B cell (primary cell): ENCODE measurements around the gene ATP8B3. TPM values are rescaled to one million over a fixed set of nuclear protein-coding genes. Genes with fewer than 3 reads are reported as not detected.

Experiments used
- ATAC-seq: fragments of 200-7000 bp; cut with Tn5 transposase; one replicate; pipeline ENCODE4 v1.10.0; 2021; ENCODE audit warnings: low read depth, mild to moderate bottlenecking, moderate number of reproducible peaks, moderate library complexity
- CTCF ChIA-PET: fragments of 350-600 bp; sonication (Branson Sonifier 250); formaldehyde crosslinking; loops from one replicate; lab custom pipeline; 2021; ENCODE audit warnings: antibody characterized with exemption, inconsistent platforms; lab: Charles Lee
- POLR2A ChIA-PET: fragments of 350-600 bp; sonication (Branson Sonifier 250); formaldehyde crosslinking; loops from one replicate; lab custom pipeline; 2021; ENCODE audit warnings: antibody characterized with exemption; lab: Charles Lee
- DNase-seq: peaks from one replicate; pipeline ENCODE4 v3.0.0; 2013
- H2AFZ ChIP-seq: 2 replicates; pipeline ENCODE4 v1.6.1; 2012; ENCODE audit warnings: mild to moderate bottlenecking, low read depth, low read length; ENCODE audit not compliant: insufficient read depth, poor library complexity, severe bottlenecking
- H3K27ac ChIP-seq, 2 donors: 1 replicate in 1 of 2; 2 replicates in 1 of 2; pipeline ENCODE4 v1.5.1; 2012 to 2013; ENCODE audit warnings: low read length in 2 of 2, mild to moderate bottlenecking in 2 of 2, moderate library complexity in 1 of 2
- H3K27me3 ChIP-seq, 4 experiments: fragments of 200-600 bp in 1 of 4; sonication (generic) in 1 of 4; replicated peaks in 1 of 4; 1 replicate in 2 of 4; 2 replicates in 2 of 4; pipeline versions ENCODE4 v1.6.1 to v1.7.0; 2013 to 2016; ENCODE audit warnings: low read length in 3 of 4, mild to moderate bottlenecking in 2 of 4, mixed read lengths in 1 of 4, moderate library complexity in 1 of 4; ENCODE audit not compliant: insufficient read depth in 4 of 4, control insufficient read depth in 3 of 4; ENCODE audit errors: control extremely low read depth in 1 of 4
- H3K36me3 ChIP-seq, 2 experiments: replicated peaks in 1 of 2; 1 replicate in 1 of 2; 2 replicates in 1 of 2; pipeline versions ENCODE4 v1.6.1 to v1.7.1; 2013; ENCODE audit warnings: low read length in 1 of 2; ENCODE audit not compliant: insufficient read depth in 2 of 2, control insufficient read depth in 1 of 2; ENCODE audit errors: control extremely low read depth in 1 of 2, extremely low read depth in 1 of 2
- H3K4me1 ChIP-seq, 2 donors: fragments of 200-600 bp in 1 of 2; sonication (generic) in 1 of 2; 1 replicate in 1 of 2; 2 replicates in 1 of 2; pipeline versions ENCODE4 v1.5.1 to v1.6.1; 2013 to 2017; ENCODE audit warnings: low read length in 2 of 2; ENCODE audit not compliant: control insufficient read depth in 2 of 2, insufficient read depth in 2 of 2
- H3K4me2 ChIP-seq: replicated peaks from 2 replicates; pipeline ENCODE3; 2012; ENCODE audit warnings: mild to moderate bottlenecking, low read depth, low read length; ENCODE audit not compliant: poor library complexity, severe bottlenecking
- H3K4me3 ChIP-seq, 5 experiments: fragments of 200-600 bp in 1 of 5; sonication (generic) in 1 of 5; 1 replicate in 3 of 5; 2 replicates in 2 of 5; pipeline versions ENCODE4 v1.5.1 to v1.7.0; 2011 to 2016; ENCODE audit warnings: low read length in 4 of 5, mild to moderate bottlenecking in 4 of 5, low read depth in 2 of 5, control low read depth in 1 of 5, moderate library complexity in 1 of 5; ENCODE audit not compliant: insufficient read depth in 1 of 5; ENCODE audit errors: control extremely low read depth in 1 of 5, extremely low read depth in 1 of 5
- H3K79me2 ChIP-seq: fragments of 200-600 bp; sonication (generic); one replicate; pipeline ENCODE4 v1.6.0; 2016; ENCODE audit warnings: low read length; ENCODE audit not compliant: control insufficient read depth, insufficient read depth
- H3K9ac ChIP-seq: fragments of 200-600 bp; sonication (generic); 2 replicates; pipeline ENCODE4 v1.6.1; 2017; ENCODE audit warnings: mild to moderate bottlenecking, low read length, moderate library complexity
- H3K9me3 ChIP-seq, 3 donors: one replicate each; pipeline versions ENCODE4 v1.6.1 to v1.7.1; 2013; ENCODE audit warnings: low read length in 2 of 3; ENCODE audit not compliant: control insufficient read depth in 2 of 3, insufficient read depth in 1 of 3; ENCODE audit errors: control extremely low read depth in 1 of 3
- H4K20me1 ChIP-seq: 2 replicates; pipeline ENCODE4 v1.6.0; 2012; ENCODE audit warnings: mild to moderate bottlenecking, low read length; ENCODE audit not compliant: insufficient read depth, control insufficient read depth, poor library complexity, severe bottlenecking
- H3K27ac Mint-ChIP-seq: one replicate; pipeline ENCODE4 v1.8.0; 2021; ENCODE audit warnings: mixed read lengths
- H3K27me3 Mint-ChIP-seq: one replicate; pipeline ENCODE4 v1.8.0; 2021; ENCODE audit warnings: mixed read lengths
- H3K4me1 Mint-ChIP-seq: one replicate; pipeline ENCODE4 v1.8.0; 2021; ENCODE audit warnings: mixed read lengths
- H3K4me3 Mint-ChIP-seq: one replicate; pipeline ENCODE4 v1.8.0; 2021; ENCODE audit warnings: mixed read lengths
- H3K9me3 Mint-ChIP-seq: one replicate; pipeline ENCODE4 v1.8.0; 2022; ENCODE audit warnings: mixed read lengths; ENCODE audit not compliant: insufficient read depth
- EZH2 ChIP-seq: IDR thresholded peaks from 2 replicates; pipeline ENCODE4 v1.6.1; 2012; ENCODE audit warnings: borderline replicate concordance, low read depth, mild to moderate bottlenecking, moderate library complexity, low read length; ENCODE audit not compliant: insufficient read depth, poor library complexity, severe bottlenecking
- WGBS: methylation state at CpG from one replicate; pipeline ENCODE4 v1.1.5; 2013; ENCODE audit warnings: missing lambda C conversion rate; ENCODE audit not compliant: insufficient coverage; 5-methylcytosine and 5-hydroxymethylcytosine counted together
- intact Hi-C: fragments of 100-400 bp; cut with micrococcal nuclease; formaldehyde crosslinking; loops from one replicate; pipeline ENCODE4 v1.10.0; 2022
- polyA plus RNA-seq: library from polyadenylated mRNA; depleted of rRNA; stranded (reverse); fragments of >200 nt; gene quantifications from 2 replicates; pipeline ENCODE4 v1.2.3, GENCODE V29; 2012
- total RNA-seq, 2 donors: library from RNA; stranded (reverse); fragments of 120-200 nt in 1 of 2; gene quantifications; 1 replicate in 1 of 2; 2 replicates in 1 of 2; pipeline versions ENCODE4 v1.2.3 to v1.2.4, GENCODE V29; 2013 to 2022
- TF ChIP-seq, protein P1 (sequence below): fragments of 200-600 bp; IDR thresholded peaks from one replicate; pipeline ENCODE4 v1.8.0; 2022; ENCODE audit warnings: antibody characterized with exemption, mild to moderate bottlenecking

ATP8B3 gene
- total and polyA plus RNA-seq, 2 donors (not counting 1 experiment from before 2014, with no cell fraction given) = 0.89 to 5.1 TPM

DNA sequence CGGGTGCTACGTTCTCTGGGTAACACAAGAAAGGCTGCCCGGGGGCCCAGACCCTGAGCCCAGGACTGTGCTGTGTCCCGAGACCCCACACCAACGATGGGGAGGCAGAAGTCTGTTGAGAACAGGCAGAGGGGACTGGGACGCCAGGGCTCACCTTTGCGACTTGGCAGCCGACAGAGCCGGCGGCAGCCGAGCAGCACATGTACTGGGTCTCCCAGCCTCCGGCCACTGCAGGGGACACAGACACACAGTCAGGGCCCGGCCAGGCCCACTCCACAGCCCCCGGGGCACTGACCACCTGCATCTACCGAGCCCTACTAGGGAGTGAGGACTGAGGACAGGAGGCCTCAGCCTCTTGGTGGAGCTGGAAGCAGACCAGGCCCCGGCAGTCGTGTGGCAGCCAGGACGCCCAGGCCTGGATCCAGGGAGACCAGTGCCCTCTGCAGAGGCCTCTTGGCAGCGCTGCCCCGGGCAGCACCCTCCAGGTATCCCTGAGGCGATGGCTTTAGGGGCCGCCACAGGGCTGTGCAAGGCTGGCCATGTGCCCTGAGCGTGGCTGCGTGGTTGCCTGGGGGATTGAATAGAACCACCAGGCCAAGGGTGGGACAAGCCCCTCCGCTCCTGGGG is 5.6 kb upstream of the ATP8B3 start:
- Histone ChIP-seq H3K9me3 (peaks cover 0 to 2% (median 0%) of the 10 kb centered on the region in 3 donors), H3K79me2 (peaks cover 14% of the 10 kb centered on the region), H3K4me3 (no peak overlapping the region), H3K4me2 (no peak overlapping the region), H2AFZ (no peak overlapping the region), H3K27me3 (no peaks in the 10 kb centered on the region), H3K4me1 (peaks cover 9 to 12% of the 10 kb centered on the region in 2 donors), H3K9ac (no peak overlapping the region), H3K27ac (no peak overlapping the region), H4K20me1 (peaks cover 57% of the 10 kb centered on the region), H3K36me3 (peaks cover 0 to 64% of the 10 kb centered on the region in 2 experiments)
- H3K4me1 Mint-ChIP-seq = peaks cover 6% of the 10 kb centered on the region
- H3K27ac Mint-ChIP-seq = no peak overlapping the region
- H3K9me3 Mint-ChIP-seq = no peaks in the 10 kb centered on the region
- ChIA-PET CTCF (no interaction called here), POLR2A (no interaction called here)
- DNase-seq (no peak), ATAC-seq (no peak)
- H3K27me3 Mint-ChIP-seq = no peaks in the 10 kb centered on the region
- H3K4me3 Mint-ChIP-seq = no peak overlapping the region
- intact Hi-C loops = no loop called here
- no peak for TF ChIP-seq EZH2
- TF ChIP-seq, protein P1, sequence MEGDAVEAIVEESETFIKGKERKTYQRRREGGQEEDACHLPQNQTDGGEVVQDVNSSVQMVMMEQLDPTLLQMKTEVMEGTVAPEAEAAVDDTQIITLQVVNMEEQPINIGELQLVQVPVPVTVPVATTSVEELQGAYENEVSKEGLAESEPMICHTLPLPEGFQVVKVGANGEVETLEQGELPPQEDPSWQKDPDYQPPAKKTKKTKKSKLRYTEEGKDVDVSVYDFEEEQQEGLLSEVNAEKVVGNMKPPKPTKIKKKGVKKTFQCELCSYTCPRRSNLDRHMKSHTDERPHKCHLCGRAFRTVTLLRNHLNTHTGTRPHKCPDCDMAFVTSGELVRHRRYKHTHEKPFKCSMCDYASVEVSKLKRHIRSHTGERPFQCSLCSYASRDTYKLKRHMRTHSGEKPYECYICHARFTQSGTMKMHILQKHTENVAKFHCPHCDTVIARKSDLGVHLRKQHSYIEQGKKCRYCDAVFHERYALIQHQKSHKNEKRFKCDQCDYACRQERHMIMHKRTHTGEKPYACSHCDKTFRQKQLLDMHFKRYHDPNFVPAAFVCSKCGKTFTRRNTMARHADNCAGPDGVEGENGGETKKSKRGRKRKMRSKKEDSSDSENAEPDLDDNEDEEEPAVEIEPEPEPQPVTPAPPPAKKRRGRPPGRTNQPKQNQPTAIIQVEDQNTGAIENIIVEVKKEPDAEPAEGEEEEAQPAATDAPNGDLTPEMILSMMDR = no peak
- WGBS = 96% methylated on average over 24 of the region's 25 CpGs

DNA sequence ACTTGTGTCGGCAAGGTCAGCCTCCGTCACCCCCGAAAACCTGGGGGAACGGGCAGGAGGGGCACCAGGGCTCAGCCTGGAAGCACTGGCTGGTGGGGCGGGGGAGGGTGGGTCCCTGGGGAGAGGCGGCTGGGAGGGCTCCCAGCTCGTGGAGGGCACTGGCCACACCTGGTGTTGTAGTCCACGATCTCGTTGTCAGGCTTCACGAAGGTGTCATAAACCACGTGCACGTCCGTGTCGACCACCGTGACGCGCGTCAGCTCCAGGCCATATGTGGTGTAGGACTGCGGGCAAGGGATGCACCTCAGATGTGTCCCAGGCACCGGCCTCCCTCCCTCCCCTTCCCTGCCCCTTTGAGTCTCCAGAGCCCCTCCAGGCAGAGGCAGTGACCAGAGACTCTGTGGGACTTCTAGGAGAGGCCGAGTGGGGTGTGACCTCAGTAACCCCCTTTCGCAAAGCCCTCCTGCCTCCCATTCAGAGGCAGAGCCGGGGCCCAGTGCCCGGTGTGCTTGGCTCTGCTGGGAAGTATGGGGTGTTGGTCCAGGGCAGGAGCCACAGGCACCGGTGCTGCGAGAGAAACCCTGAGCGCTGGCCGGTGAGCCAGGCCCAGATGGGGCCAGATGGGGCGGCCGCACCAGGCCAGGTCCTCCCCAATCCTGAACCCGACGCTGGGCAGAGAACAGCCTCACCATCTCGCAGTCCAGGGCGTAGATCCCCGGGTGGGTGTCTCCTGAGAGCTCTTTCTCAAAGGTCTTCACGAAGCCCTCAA is 4.6 kb upstream of the ATP8B3 start:
- H3K27me3 ChIP-seq = no peaks in the 10 kb centered on the region
- POLR2A ChIA-PET = no interaction called here
- H3K79me2 ChIP-seq = peaks cover 5% of the 10 kb centered on the region
- peaks cover 9 to 16% of the 10 kb centered on the region in 2 donors for H3K4me1 ChIP-seq
- TF ChIP-seq EZH2 = no peak
- TF ChIP-seq, protein P1 = no peak
- H3K4me3 ChIP-seq = no peak overlapping the region
- peaks cover 48% of the 10 kb centered on the region for H4K20me1 ChIP-seq
- no peak overlapping the region for H3K4me2 ChIP-seq
- no peak for DNase-seq
- WGBS = 94% methylated on average over 30 of the region's 36 CpGs
- Mint-ChIP-seq H3K4me3 (no peak overlapping the region), H3K27ac (no peak overlapping the region), H3K9me3 (no peaks in the 10 kb centered on the region), H3K27me3 (no peaks in the 10 kb centered on the region), H3K4me1 (peaks cover 9% of the 10 kb centered on the region)
- peaks cover 0 to 55% of the 10 kb centered on the region in 2 experiments for H3K36me3 ChIP-seq
- H3K9me3 ChIP-seq = peaks cover 0 to 5% (median 0%) of the 10 kb centered on the region in 3 donors
- no peak overlapping the region for H3K9ac ChIP-seq
- no peak overlapping the region for H3K27ac ChIP-seq
- no peak overlapping the region for H2AFZ ChIP-seq
- CTCF ChIA-PET = no interaction called here
- intact Hi-C loops = no loop called here
- ATAC-seq = no peak
